GM06990 (cell line): Measurements from ENCODE around the gene CCDC102A.

Experiments
- DNase-seq: peaks from one replicate; pipeline ENCODE4 v3.0.0-alpha.2; 2011; ENCODE audit not compliant: insufficient read length; ENCODE audit errors: extremely low read depth
- H3K27me3 ChIP-seq: replicated peaks from 2 replicates; pipeline ENCODE4 v1.6.0; 2011; ENCODE audit warnings: low read length; ENCODE audit not compliant: control insufficient read depth, insufficient read depth
- H3K36me3 ChIP-seq: 2 replicates; pipeline ENCODE4 v1.5.1; 2011; ENCODE audit warnings: low read length; ENCODE audit not compliant: control insufficient read depth, insufficient read depth
- H3K4me3 ChIP-seq: replicated peaks from 2 replicates; pipeline ENCODE4 v1.5.1; 2011; ENCODE audit warnings: low read depth, mild to moderate bottlenecking, control low read depth, low read length
- TF ChIP-seq, protein P1 (sequence below): IDR thresholded peaks from 2 replicates; pipeline ENCODE4 v1.5.1; 2011; ENCODE audit warnings: low read length, control low read depth, mild to moderate bottlenecking, inconsistent platforms; ENCODE audit not compliant: insufficient read depth, poor library complexity, severe bottlenecking

The CCDC102A gene

DNA sequence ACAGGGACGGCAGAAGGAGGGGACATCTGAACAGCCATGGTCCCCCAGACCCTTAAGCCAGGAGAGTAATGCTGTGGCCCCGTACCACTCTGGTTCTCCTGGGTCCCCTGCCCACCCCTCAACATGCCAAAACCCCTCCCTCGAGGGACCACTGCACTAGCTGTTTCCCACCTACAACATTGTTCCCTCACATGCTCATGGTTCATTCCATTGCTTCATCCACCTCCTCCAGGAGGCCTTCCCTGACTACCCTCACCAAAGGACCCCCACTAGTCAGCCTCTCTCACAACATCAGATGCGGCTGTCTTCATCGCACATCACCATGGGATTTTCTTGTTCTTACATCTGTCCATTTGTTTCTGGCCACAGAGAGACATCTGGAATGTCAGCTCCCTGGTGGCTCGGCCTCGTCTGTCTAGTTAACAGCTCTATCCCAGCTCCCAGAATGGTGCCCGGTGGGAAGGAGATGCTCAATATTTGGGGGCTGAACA is 51.8 kb downstream of the CCDC102A start:
- no peak overlapping the region for H3K4me3 ChIP-seq
- TF ChIP-seq, protein P1, sequence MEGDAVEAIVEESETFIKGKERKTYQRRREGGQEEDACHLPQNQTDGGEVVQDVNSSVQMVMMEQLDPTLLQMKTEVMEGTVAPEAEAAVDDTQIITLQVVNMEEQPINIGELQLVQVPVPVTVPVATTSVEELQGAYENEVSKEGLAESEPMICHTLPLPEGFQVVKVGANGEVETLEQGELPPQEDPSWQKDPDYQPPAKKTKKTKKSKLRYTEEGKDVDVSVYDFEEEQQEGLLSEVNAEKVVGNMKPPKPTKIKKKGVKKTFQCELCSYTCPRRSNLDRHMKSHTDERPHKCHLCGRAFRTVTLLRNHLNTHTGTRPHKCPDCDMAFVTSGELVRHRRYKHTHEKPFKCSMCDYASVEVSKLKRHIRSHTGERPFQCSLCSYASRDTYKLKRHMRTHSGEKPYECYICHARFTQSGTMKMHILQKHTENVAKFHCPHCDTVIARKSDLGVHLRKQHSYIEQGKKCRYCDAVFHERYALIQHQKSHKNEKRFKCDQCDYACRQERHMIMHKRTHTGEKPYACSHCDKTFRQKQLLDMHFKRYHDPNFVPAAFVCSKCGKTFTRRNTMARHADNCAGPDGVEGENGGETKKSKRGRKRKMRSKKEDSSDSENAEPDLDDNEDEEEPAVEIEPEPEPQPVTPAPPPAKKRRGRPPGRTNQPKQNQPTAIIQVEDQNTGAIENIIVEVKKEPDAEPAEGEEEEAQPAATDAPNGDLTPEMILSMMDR, result no peak

GRCh38 chr16:57483725-57484514 is 52.5 kb downstream of the CCDC102A start:
- TF ChIP-seq, protein P1, result no peak
- H3K36me3 ChIP-seq, result no peaks in the 10 kb centered on the region
- no peak for DNase-seq
- no peaks in the 10 kb centered on the region; the same call in 1 of the 2 replicates for H3K27me3 ChIP-seq
- H3K4me3 ChIP-seq, result no peak overlapping the region

More for the DNA sequence above, 51.8 kb downstream of the CCDC102A start:
- no peak for DNase-seq
- Histone ChIP-seq H3K36me3 (no peaks in the 10 kb centered on the region), H3K27me3 (no peaks in the 10 kb centered on the region)

- no peaks in the 10 kb centered on the region; the same call in 1 of the 2 replicates for H3K27me3 ChIP-seq
- H3K36me3 ChIP-seq, result no peaks in the 10 kb centered on the region
- no peak for DNase-seq
- TF ChIP-seq, protein P1, result no peak
- no peak overlapping the region for H3K4me3 ChIP-seq
Observed at GRCh38 chr16:57482845-57483545, 53.4 kb downstream of the CCDC102A start.

GRCh38 chr16:57481421-57481820 is 55.0 kb downstream of the CCDC102A start:
- DNase-seq, result no peak
- H3K36me3 ChIP-seq, result no peaks in the 10 kb centered on the region
- H3K27me3 ChIP-seq, result no peaks in the 10 kb centered on the region; the same call in 1 of the 2 replicates
- TF ChIP-seq, protein P1, result no peak
- no peak overlapping the region for H3K4me3 ChIP-seq

- DNase-seq, result no peak
- TF ChIP-seq, protein P1, result no peak
- Histone ChIP-seq H3K4me3 (no peak overlapping the region), H3K27me3 (no peaks in the 10 kb centered on the region; the same call in 1 of the 2 replicates), H3K36me3 (no peaks in the 10 kb centered on the region)
Observed at GRCh38 chr16:57480754-57481230, 55.6 kb downstream of the CCDC102A start.
